ENCODE measurements around the gene MON1B.

DNA sequence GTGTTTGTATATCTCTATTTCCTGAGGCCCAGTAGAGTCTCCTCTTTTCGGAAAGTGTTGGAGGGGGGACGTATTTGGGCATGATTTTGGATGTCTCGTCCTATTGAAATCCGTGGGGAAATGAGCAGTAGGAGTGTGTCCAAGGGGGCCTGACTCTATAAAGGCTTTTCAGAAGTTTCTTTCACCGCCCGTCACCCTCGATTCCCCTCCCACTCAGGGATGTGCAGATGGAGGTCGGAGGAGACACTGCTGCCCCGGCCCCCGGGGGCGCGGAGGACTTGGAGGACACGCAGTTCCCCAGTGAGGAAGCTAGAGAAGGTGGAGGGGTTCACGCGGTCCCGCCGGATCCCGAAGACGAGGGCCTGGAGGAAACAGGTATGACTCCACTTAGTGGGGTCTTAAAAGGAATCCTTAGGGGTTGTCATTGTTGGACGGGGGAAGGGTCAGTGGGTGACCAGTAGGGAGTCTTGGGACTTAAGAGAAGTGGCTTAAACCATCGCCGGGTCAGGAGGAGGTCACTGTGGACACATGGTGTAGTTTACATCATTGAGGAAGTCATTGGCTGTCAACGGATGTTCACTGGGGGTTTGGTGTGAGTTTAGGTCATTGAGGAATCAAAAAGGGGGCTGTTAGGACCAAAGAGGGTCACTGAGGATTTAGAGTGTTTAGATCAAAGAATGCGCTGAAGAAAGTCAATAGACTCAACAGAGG lies 424 bp downstream of the MON1B start:
- TF ChIP-seq, protein P1, sequence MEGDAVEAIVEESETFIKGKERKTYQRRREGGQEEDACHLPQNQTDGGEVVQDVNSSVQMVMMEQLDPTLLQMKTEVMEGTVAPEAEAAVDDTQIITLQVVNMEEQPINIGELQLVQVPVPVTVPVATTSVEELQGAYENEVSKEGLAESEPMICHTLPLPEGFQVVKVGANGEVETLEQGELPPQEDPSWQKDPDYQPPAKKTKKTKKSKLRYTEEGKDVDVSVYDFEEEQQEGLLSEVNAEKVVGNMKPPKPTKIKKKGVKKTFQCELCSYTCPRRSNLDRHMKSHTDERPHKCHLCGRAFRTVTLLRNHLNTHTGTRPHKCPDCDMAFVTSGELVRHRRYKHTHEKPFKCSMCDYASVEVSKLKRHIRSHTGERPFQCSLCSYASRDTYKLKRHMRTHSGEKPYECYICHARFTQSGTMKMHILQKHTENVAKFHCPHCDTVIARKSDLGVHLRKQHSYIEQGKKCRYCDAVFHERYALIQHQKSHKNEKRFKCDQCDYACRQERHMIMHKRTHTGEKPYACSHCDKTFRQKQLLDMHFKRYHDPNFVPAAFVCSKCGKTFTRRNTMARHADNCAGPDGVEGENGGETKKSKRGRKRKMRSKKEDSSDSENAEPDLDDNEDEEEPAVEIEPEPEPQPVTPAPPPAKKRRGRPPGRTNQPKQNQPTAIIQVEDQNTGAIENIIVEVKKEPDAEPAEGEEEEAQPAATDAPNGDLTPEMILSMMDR (IDR thresholded peaks at IDR 0.05): no peak
- TF ChIP-seq POLR2AphosphoS5 (IDR thresholded peaks at IDR 0.05): no peak

All from transverse colon (tissue), 4 donors.